Activated CD8-positive, alpha-beta T cell treated with anti-CD3 and anti-CD28 coated beads for 36 hours (primary cell): ENCODE measurements around the gene RHBDL3. TPM values are rescaled to one million over a fixed set of nuclear protein-coding genes. Genes with fewer than 3 reads are reported as not detected.

Experiments used
- ATAC-seq: fragments of 200-7000 bp; cut with Tn5 transposase; one replicate; pipeline ENCODE4 v1.10.0; 2021; ENCODE audit warnings: mild to moderate bottlenecking, moderate library complexity
- CTCF ChIA-PET: fragments of 350-600 bp; sonication (Branson Sonifier 250); formaldehyde crosslinking; loops from one replicate; lab custom pipeline; 2021; ENCODE audit warnings: antibody characterized with exemption; lab: Charles Lee
- POLR2A ChIA-PET: fragments of 350-600 bp; sonication (Branson Sonifier 250); formaldehyde crosslinking; loops from one replicate; lab custom pipeline; 2021; ENCODE audit warnings: antibody characterized with exemption; lab: Charles Lee
- DNase-seq: peaks from one replicate; pipeline ENCODE4 v3.0.0-alpha.2; 2020
- H3K27ac Mint-ChIP-seq: one replicate; pipeline ENCODE4 v1.8.0; 2021; ENCODE audit warnings: mild to moderate bottlenecking, mixed read lengths
- H3K27me3 Mint-ChIP-seq: one replicate; pipeline ENCODE4 v1.8.0; 2021; ENCODE audit warnings: mixed read lengths
- H3K36me3 Mint-ChIP-seq: one replicate; pipeline ENCODE4 v1.8.0; 2021; ENCODE audit warnings: low read depth, mixed read lengths
- H3K4me1 Mint-ChIP-seq: one replicate; pipeline ENCODE4 v1.8.0; 2021; ENCODE audit warnings: low read depth, mixed read lengths
- H3K4me3 Mint-ChIP-seq: one replicate; pipeline ENCODE4 v1.8.0; 2021; ENCODE audit warnings: mild to moderate bottlenecking, moderate library complexity, mixed read lengths
- H3K9me3 Mint-ChIP-seq: one replicate; pipeline ENCODE4 v1.8.0; 2021; ENCODE audit warnings: mixed read lengths
- CTCF ChIP-seq: fragments of 200-600 bp; IDR thresholded peaks from one replicate; pipeline ENCODE4 v1.8.0; 2022; ENCODE audit warnings: antibody characterized with exemption, mild to moderate bottlenecking
- intact Hi-C: fragments of 100-400 bp; cut with micrococcal nuclease; formaldehyde crosslinking; loops from one replicate; pipeline ENCODE4 v1.10.0; 2022
- total RNA-seq, 2 experiments: library from RNA; stranded (reverse); gene quantifications; one replicate each; pipeline ENCODE4 v1.2.3, GENCODE V29; 2021

Gene RHBDL3
- total RNA-seq, 2 experiments from 2014 or later = 0.11 TPM; not detected in 1

GRCh38 chr17:32264823-32265191 is 825 bp upstream of the RHBDL3 start:
- intact Hi-C loops = no loop called here
- Mint-ChIP-seq H3K4me1 (peaks cover 12% of the 10 kb centered on the region), H3K27me3 (peaks cover 63% of the 10 kb centered on the region), H3K27ac (no peak overlapping the region), H3K36me3 (no peaks in the 10 kb centered on the region), H3K4me3 (peak overlapping the region; percentile 54), H3K9me3 (no peaks in the 10 kb centered on the region)
- ChIA-PET CTCF (no interaction called here), POLR2A (interaction anchor here (1.5 to 1.6 kb wide), 2 partner anchors 13 to 53 kb away, joined by 3 to 4 read pairs; no protein-coding TSS in a partner anchor)
- DNase-seq = no peak
- ATAC-seq = no peak
- no peak for TF ChIP-seq CTCF

- intact Hi-C loops = no loop called here
- CTCF ChIA-PET = no interaction called here
- no peak for DNase-seq
These were observed 388 bp downstream of the RHBDL3 start for GRCh38 chr17:32266051-32266388.

GRCh38 chr17:32266389-32267301 is 1.0 kb downstream of the RHBDL3 start:
- Mint-ChIP-seq H3K4me1 (peaks cover 12% of the 10 kb centered on the region), H3K4me3 (peak overlapping the region; percentile 57), H3K27ac (no peak overlapping the region), H3K36me3 (no peaks in the 10 kb centered on the region), H3K27me3 (peaks cover 66% of the 10 kb centered on the region), H3K9me3 (no peaks in the 10 kb centered on the region)
- CTCF ChIA-PET = no interaction called here
- no peak for TF ChIP-seq CTCF
- peak; percentile 53 for ATAC-seq
- DNase-seq = peak; percentile 50
- intact Hi-C loops = no loop called here
- POLR2A ChIA-PET = interaction anchor here (1.0 kb wide), 1 partner anchor 17 kb away, joined by 3 read pairs; no protein-coding TSS in a partner anchor

More at GRCh38 chr17:32266051-32266388, 388 bp downstream of the RHBDL3 start:
- ATAC-seq = peak; percentile 14
- Mint-ChIP-seq H3K9me3 (no peaks in the 10 kb centered on the region), H3K4me1 (peaks cover 12% of the 10 kb centered on the region), H3K36me3 (no peaks in the 10 kb centered on the region), H3K4me3 (no peak overlapping the region), H3K27ac (no peak overlapping the region), H3K27me3 (peaks cover 66% of the 10 kb centered on the region)
- POLR2A ChIA-PET = interaction anchor here (1.0 to 1.5 kb wide), 2 partner anchors 16 to 52 kb away, joined by 3 read pairs; no protein-coding TSS in a partner anchor
- TF ChIP-seq CTCF = no peak

GRCh38 chr17:32267690-32268205 is 2.1 kb downstream of the RHBDL3 start:
- peaks cover 12% of the 10 kb centered on the region for H3K4me1 Mint-ChIP-seq
- DNase-seq (peak; percentile 37), ATAC-seq (peak; percentile 24)
- H3K4me3 Mint-ChIP-seq = no peak overlapping the region
- no peaks in the 10 kb centered on the region for H3K36me3 Mint-ChIP-seq
- POLR2A ChIA-PET = no interaction called here
- CTCF ChIA-PET = no interaction called here
- no peak overlapping the region for H3K27ac Mint-ChIP-seq
- intact Hi-C loops = no loop called here
- H3K9me3 Mint-ChIP-seq = no peaks in the 10 kb centered on the region
- H3K27me3 Mint-ChIP-seq = peaks cover 68% of the 10 kb centered on the region
- TF ChIP-seq CTCF = no peak

GRCh38 chr17:32268734-32269288 is 3.2 kb downstream of the RHBDL3 start:
- Mint-ChIP-seq H3K36me3 (no peaks in the 10 kb centered on the region), H3K9me3 (no peaks in the 10 kb centered on the region), H3K4me3 (no peak overlapping the region), H3K27ac (no peak overlapping the region), H3K4me1 (peaks cover 12% of the 10 kb centered on the region), H3K27me3 (peaks cover 67% of the 10 kb centered on the region)
- DNase-seq (no peak), ATAC-seq (no peak)
- intact Hi-C loops = no loop called here
- POLR2A ChIA-PET = no interaction called here
- CTCF ChIA-PET = no interaction called here
- TF ChIP-seq CTCF = no peak
